Smooth muscle cell (in vitro differentiated cells): ENCODE measurements around the gene VWA2. TPM values are rescaled to one million over a fixed set of nuclear protein-coding genes. Genes with fewer than 3 reads are reported as not detected.

ENCODE experiments used
- DNase-seq: peaks from one replicate; lab custom pipeline; 2025; ENCODE audit not compliant: unreplicated experiment; lab: John Stamatoyannopoulos, UW
- H2AFZ ChIP-seq: fragments of 200-600 bp; sonication (generic); 2 replicates; pipeline ENCODE4 v1.6.0; 2016; ENCODE audit warnings: antibody characterized with exemption, low read depth, mild to moderate bottlenecking
- H3F3A ChIP-seq: fragments of 200-600 bp; sonication (generic); 2 replicates; pipeline ENCODE4 v1.6.0; 2017; ENCODE audit warnings: antibody characterized with exemption, low read depth
- H3K27ac ChIP-seq: fragments of 200-600 bp; sonication (generic); 2 replicates; pipeline ENCODE4 v1.5.1; 2016; ENCODE audit warnings: low read depth, mild to moderate bottlenecking
- H3K27me3 ChIP-seq: fragments of 200-600 bp; sonication (generic); 2 replicates; pipeline ENCODE4 v1.6.1; 2016; ENCODE audit warnings: low read depth, mild to moderate bottlenecking
- H3K36me3 ChIP-seq: fragments of 200-600 bp; sonication (generic); 2 replicates; pipeline ENCODE4 v1.5.1; 2016; ENCODE audit warnings: low read depth
- H3K4me1 ChIP-seq: fragments of 200-600 bp; sonication (generic); 2 replicates; pipeline ENCODE4 v1.5.1; 2016; ENCODE audit warnings: low read depth
- H3K4me2 ChIP-seq: fragments of 200-600 bp; sonication (generic); 2 replicates; pipeline ENCODE4 v1.6.0; 2016; ENCODE audit warnings: mild to moderate bottlenecking
- H3K4me3 ChIP-seq: fragments of 200-600 bp; sonication (generic); 2 replicates; pipeline ENCODE4 v1.5.1; 2016; ENCODE audit warnings: mild to moderate bottlenecking
- H3K79me2 ChIP-seq: fragments of 200-600 bp; sonication (generic); 2 replicates; pipeline ENCODE4 v1.6.0; 2016; ENCODE audit warnings: low read depth, mild to moderate bottlenecking
- H3K9ac ChIP-seq: fragments of 200-600 bp; sonication (generic); 2 replicates; pipeline ENCODE4 v1.6.0; 2016; ENCODE audit warnings: low read depth
- H3K9me3 ChIP-seq: fragments of 200-600 bp; sonication (generic); replicated peaks from 2 replicates; pipeline ENCODE4 v1.5.1; 2016; ENCODE audit warnings: low read depth
- H4K20me1 ChIP-seq: fragments of 200-600 bp; sonication (generic); 2 replicates; pipeline ENCODE4 v1.6.0; 2016; ENCODE audit warnings: low read depth
- CTCF ChIP-seq: fragments of 200-600 bp; sonication (generic); IDR thresholded peaks from 2 replicates; pipeline ENCODE4 v1.5.1; 2017; ENCODE audit warnings: borderline replicate concordance, mild to moderate bottlenecking, antibody characterized with exemption; ENCODE audit not compliant: insufficient read depth, poor library complexity, severe bottlenecking
- WGBS: methylation state at CpG from one replicate; pipeline ENCODE4 v1.1.7; 2016; ENCODE audit warnings: low lambda C conversion rate; 5-methylcytosine and 5-hydroxymethylcytosine counted together
- polyA plus RNA-seq: library from polyadenylated mRNA; unstranded; fragments of >200 nt; fragmentation: Nextera tagmentation; extraction: Ambion mirVana; gene quantifications from 2 replicates; pipeline ENCODE4 v1.2.1, GENCODE V29; 2016
- total RNA-seq: library from RNA; depleted of rRNA; stranded (reverse); fragments of >200 nt; gene quantifications from 2 replicates; pipeline ENCODE4 v1.2.3, GENCODE V29; 2014

Gene VWA2
- total and polyA plus RNA-seq, 2 experiments from 2014 or later, result 0.06 to 0.36 TPM

- no peak for DNase-seq
- Histone ChIP-seq H3K4me1 (no peaks in the 10 kb centered on the region), H4K20me1 (no peaks in the 10 kb centered on the region), H3K4me3 (no peak overlapping the region), H2AFZ (no peak overlapping the region), H3K4me2 (no peak overlapping the region), H3K9me3 (no peaks in the 10 kb centered on the region), H3K27ac (no peak overlapping the region), H3K9ac (no peak overlapping the region), H3K79me2 (no peaks in the 10 kb centered on the region), H3F3A (no peaks in the 10 kb centered on the region), H3K27me3 (no peaks in the 10 kb centered on the region), H3K36me3 (no peaks in the 10 kb centered on the region)
- 96% methylated on average over 31 of the region's 31 CpGs for WGBS
- TF ChIP-seq CTCF, result no peak
These were observed 46.9 kb downstream of the VWA2 start for GRCh38 chr10:114285961-114286441.

GRCh38 chr10:114286921-114287320 lies 47.9 kb downstream of the VWA2 start:
- Histone ChIP-seq H3K9ac (no peak overlapping the region), H3K4me1 (no peaks in the 10 kb centered on the region), H3K4me2 (no peak overlapping the region), H3F3A (no peaks in the 10 kb centered on the region), H3K9me3 (no peaks in the 10 kb centered on the region), H3K36me3 (no peaks in the 10 kb centered on the region), H3K4me3 (no peak overlapping the region), H3K27me3 (no peaks in the 10 kb centered on the region), H2AFZ (no peak overlapping the region), H4K20me1 (no peaks in the 10 kb centered on the region), H3K27ac (no peak overlapping the region), H3K79me2 (no peaks in the 10 kb centered on the region)
- 84% methylated on average over 8 of the region's 8 CpGs for WGBS
- no peak for TF ChIP-seq CTCF
- no peak for DNase-seq

- Histone ChIP-seq H3K27ac (no peak overlapping the region), H3K79me2 (no peaks in the 10 kb centered on the region), H3K36me3 (no peaks in the 10 kb centered on the region), H2AFZ (no peak overlapping the region), H3F3A (no peaks in the 10 kb centered on the region), H3K9ac (no peak overlapping the region), H4K20me1 (no peaks in the 10 kb centered on the region), H3K27me3 (no peaks in the 10 kb centered on the region), H3K4me1 (no peaks in the 10 kb centered on the region), H3K9me3 (no peaks in the 10 kb centered on the region), H3K4me2 (no peak overlapping the region), H3K4me3 (no peak overlapping the region)
- DNase-seq, result no peak
- 90% methylated on average over 11 of the region's 11 CpGs for WGBS
- TF ChIP-seq CTCF, result no peak
These were observed 49.5 kb downstream of the VWA2 start for GRCh38 chr10:114288424-114289095.

- H3K9me3 ChIP-seq, result no peaks in the 10 kb centered on the region
- no peaks in the 10 kb centered on the region for H3F3A ChIP-seq
- DNase-seq, result no peak
- no peak overlapping the region for H3K4me2 ChIP-seq
- no peaks in the 10 kb centered on the region for H4K20me1 ChIP-seq
- H3K27me3 ChIP-seq, result no peaks in the 10 kb centered on the region
- no peak overlapping the region for H3K4me3 ChIP-seq
- peaks cover 2% of the 10 kb centered on the region for H3K36me3 ChIP-seq
- no peak overlapping the region for H3K9ac ChIP-seq
- TF ChIP-seq CTCF, result no peak
- no peak overlapping the region for H2AFZ ChIP-seq
- 96% methylated on average over 16 of the region's 16 CpGs for WGBS
- no peak overlapping the region for H3K27ac ChIP-seq
- H3K79me2 ChIP-seq, result no peaks in the 10 kb centered on the region
- no peaks in the 10 kb centered on the region for H3K4me1 ChIP-seq
These were observed 50.0 kb downstream of the VWA2 start for GRCh38 chr10:114289096-114289436.
